Lung (tissue), 12 donors: Measurements from ENCODE around the gene ANKRD60. TPM values are rescaled to one million over a fixed set of nuclear protein-coding genes. Genes with fewer than 3 reads are reported as not detected.

Experiments used
- ATAC-seq: fragments of 200-7000 bp; cut with Tn5 transposase; one replicate; pipeline ENCODE4 v1.9.1; 2020; ENCODE audit warnings: moderate number of reproducible peaks; ENCODE audit not compliant: insufficient read depth, low FRiP score
- DNase-seq, 3 donors: peaks; one replicate each; pipeline ENCODE4 v3.0.0-alpha.2; 2013 to 2017
- H3K27ac ChIP-seq, 2 donors: one replicate each; pipeline ENCODE4 v1.5.1; 2013; ENCODE audit warnings: mild to moderate bottlenecking in 2 of 2, moderate library complexity in 2 of 2, control low read depth in 1 of 2, inconsistent platforms in 1 of 2, low read depth in 1 of 2, low read length in 1 of 2
- H3K27me3 ChIP-seq, 3 donors: one replicate each; pipeline ENCODE4 v1.5.1; 2013; ENCODE audit warnings: low read length in 2 of 3; ENCODE audit not compliant: control insufficient read depth in 3 of 3, insufficient read depth in 3 of 3
- H3K36me3 ChIP-seq, 4 donors: one replicate each; pipeline ENCODE4 v1.5.1; 2013; ENCODE audit warnings: low read length in 4 of 4, mild to moderate bottlenecking in 1 of 4, moderate library complexity in 1 of 4; ENCODE audit not compliant: control insufficient read depth in 4 of 4, insufficient read depth in 4 of 4
- H3K4me1 ChIP-seq, 5 donors: one replicate each; pipeline ENCODE4 v1.5.1; 2013; ENCODE audit warnings: low read length in 5 of 5, mild to moderate bottlenecking in 2 of 5, moderate library complexity in 1 of 5; ENCODE audit not compliant: control insufficient read depth in 5 of 5, insufficient read depth in 5 of 5
- H3K4me3 ChIP-seq: one replicate; pipeline ENCODE4 v1.5.1; 2013; ENCODE audit warnings: mild to moderate bottlenecking, control low read depth, moderate library complexity
- H3K9ac ChIP-seq, 2 donors: one replicate each; pipeline ENCODE4 v1.5.1; 2013; ENCODE audit warnings: low read length in 2 of 2, control low read depth in 1 of 2; ENCODE audit not compliant: insufficient read depth in 1 of 2
- H3K9me3 ChIP-seq, 4 donors: one replicate each; pipeline ENCODE4 v1.5.1; 2013; ENCODE audit warnings: low read length in 3 of 4, mild to moderate bottlenecking in 1 of 4, moderate library complexity in 1 of 4; ENCODE audit not compliant: control insufficient read depth in 4 of 4, insufficient read depth in 3 of 4
- CTCF ChIP-seq: IDR thresholded peaks from 2 replicates; pipeline ENCODE4 v1.5.1; 2012; ENCODE audit warnings: mild to moderate bottlenecking; ENCODE audit errors: control extremely low read depth, extremely low read depth
- WGBS, 2 donors: extraction: QIAGEN DNeasy Blood & Tissue Kit; methylation state at CpG; one replicate each; pipeline ENCODE4 v1.1.7; 2013; 5-methylcytosine and 5-hydroxymethylcytosine counted together
- polyA plus RNA-seq, 2 donors: library from polyadenylated mRNA; stranded (reverse); fragments of 200-250 nt; gene quantifications; one replicate each; pipeline ENCODE4 v1.2.1, GENCODE V29; 2013
- total RNA-seq, 2 donors: library from RNA; depleted of rRNA in 1 of 2; stranded (reverse); fragments of >200 nt in 1 of 2; gene quantifications; one replicate each; pipeline ENCODE4 v1.2.1, GENCODE V29; 2014 to 2021
- donor health status: control.
- donor health status: control.
- donor health status: Bipolar disorder and iron deficiency.
- donor health status: healthy.
- donor health status: DM: yes; HTN: yes; CAD: no.

ANKRD60 gene
- total and polyA plus RNA-seq, 4 donors, result not detected

GRCh38 chr20:58218665-58219341 lies 9.7 kb downstream of the ANKRD60 start:
- Histone ChIP-seq H3K4me1 (peaks cover 0 to 26% (median 5%) of the 10 kb centered on the region in 5 donors), H3K27me3 (peaks cover 0 to 30% (median 15%) of the 10 kb centered on the region in 3 donors), H3K36me3 (no peaks in the 10 kb centered on the region), H3K9ac (no peak overlapping the region), H3K9me3 (peaks cover 0 to 7% (median 0%) of the 10 kb centered on the region in 4 donors), H3K27ac (no peak overlapping the region), H3K4me3 (no peak overlapping the region)
- ATAC-seq (no peak), DNase-seq (no peak)
- TF ChIP-seq CTCF, result no peak
- 53 to 60% methylated on average over 6 of the region's 6 CpGs for WGBS, 2 donors

DNA sequence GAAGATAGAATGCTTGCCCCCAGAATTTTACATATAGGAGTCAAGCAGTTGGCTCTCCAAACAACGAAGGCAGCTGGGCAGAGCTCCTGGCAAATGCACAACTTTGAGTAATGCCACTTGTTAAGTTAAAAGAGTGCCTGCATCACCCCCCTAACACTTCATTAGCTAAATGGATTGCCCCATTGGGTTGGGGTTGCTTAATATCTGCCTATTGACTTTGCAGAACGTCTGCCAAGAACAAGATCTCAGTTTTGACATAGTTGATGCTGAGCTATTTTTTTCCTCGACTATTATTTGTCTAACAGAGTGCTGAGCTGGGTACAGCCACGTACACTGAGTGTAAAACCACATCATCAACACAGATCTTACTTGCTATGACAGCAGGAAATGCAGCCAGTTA lies 12.1 kb downstream of the ANKRD60 start:
- Histone ChIP-seq H3K4me1 (peaks cover 0 to 35% (median 12%) of the 10 kb centered on the region in 5 donors), H3K9ac (no peak overlapping the region), H3K36me3 (no peaks in the 10 kb centered on the region), H3K4me3 (no peak overlapping the region), H3K9me3 (peaks cover 0 to 7% (median 0%) of the 10 kb centered on the region in 4 donors), H3K27me3 (peaks cover 0 to 23% (median 0%) of the 10 kb centered on the region in 3 donors), H3K27ac (peak overlapping the region in 1 of 2 donors; percentile 10)
- 23 to 25% methylated on average over 4 of the region's 4 CpGs for WGBS, 2 donors
- TF ChIP-seq CTCF, result no peak
- DNase-seq (peak; percentile 76 to 95 (median 94)), ATAC-seq (peak; percentile 70)

GRCh38 chr20:58215116-58215515 lies 13.3 kb downstream of the ANKRD60 start:
- no peak for TF ChIP-seq CTCF
- H3K4me1 ChIP-seq, result peaks cover 0 to 35% (median 12%) of the 10 kb centered on the region in 5 donors
- H3K27ac ChIP-seq, result no peak overlapping the region
- no peak for ATAC-seq
- no peak overlapping the region for H3K9ac ChIP-seq
- 91 to 94% methylated on average over 6 of the region's 6 CpGs for WGBS, 2 donors
- H3K4me3 ChIP-seq, result no peak overlapping the region
- peaks cover 0 to 7% (median 0%) of the 10 kb centered on the region in 4 donors for H3K9me3 ChIP-seq
- no peak for DNase-seq
- H3K27me3 ChIP-seq, result peaks cover 0 to 17% (median 0%) of the 10 kb centered on the region in 3 donors
- no peaks in the 10 kb centered on the region for H3K36me3 ChIP-seq
